ENCODE results near the gene UBN1.

The UBN1 gene

DNA sequence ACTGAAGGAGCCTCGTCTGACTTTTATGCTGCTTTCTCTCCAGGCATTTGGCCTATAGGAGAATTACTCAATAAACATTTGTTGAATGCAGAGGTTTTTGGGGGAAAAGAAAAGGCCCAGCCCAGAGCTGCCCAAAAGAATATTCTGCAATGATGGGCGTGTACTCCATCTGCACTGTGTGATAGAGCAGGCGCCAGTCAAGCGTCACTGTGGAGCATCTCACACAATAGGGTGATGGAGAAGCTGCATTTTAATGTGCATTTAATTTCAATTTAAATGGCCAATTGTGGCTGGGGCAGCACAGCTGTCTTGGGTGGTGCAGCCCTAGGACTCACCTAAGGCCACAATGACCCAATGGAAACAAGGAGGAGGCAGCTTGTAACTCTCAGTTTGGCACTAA is 20.8 kb upstream of the UBN1 start:
- TF ChIP-seq ZNF654 (tag by site-specific recombination; IDR thresholded peaks at IDR 0.05; ENCODE audit: low read depth) (no peak), ZNF114 (tag by site-specific recombination; IDR thresholded peaks at IDR 0.05) (no peak), SP3 (tag by site-specific recombination; IDR thresholded peaks at IDR 0.05) (no peak), ZNF76 (tag by site-specific recombination; IDR thresholded peaks at IDR 0.05; ENCODE audit: borderline replicate concordance, low read depth) (no peak), ZNF664 (tag by site-specific recombination; IDR thresholded peaks at IDR 0.05) (no peak), ZNF138 (tag by site-specific recombination; IDR thresholded peaks at IDR 0.05; ENCODE audit: borderline replicate concordance) (no peak), ZNF16 (tag by site-specific recombination; IDR thresholded peaks at IDR 0.05; ENCODE audit: low read depth) (no peak), WT1 (tag by site-specific recombination; IDR thresholded peaks at IDR 0.05) (no peak), HIC1 (tag by site-specific recombination; IDR thresholded peaks at IDR 0.05) (no peak), ZFP69B (tag by site-specific recombination; IDR thresholded peaks at IDR 0.05) (no peak), KLF1 (tag by site-specific recombination; IDR thresholded peaks at IDR 0.05) (no peak), ZNF544 (tag by site-specific recombination; IDR thresholded peaks at IDR 0.05) (no peak), ZNF510 (tag by site-specific recombination; IDR thresholded peaks at IDR 0.05; ENCODE audit: insufficient replicate concordance) (no peak), ZNF366 (tag by site-specific recombination; conservative IDR thresholded peaks at IDR 0.05) (no peak), ZNF112 (tag by site-specific recombination; IDR thresholded peaks at IDR 0.05) (no peak), ZSCAN18 (tag by site-specific recombination; IDR thresholded peaks at IDR 0.05) (no peak), HOXA7 (CRISPR knock-in tag; IDR thresholded peaks at IDR 0.05; ENCODE audit: borderline replicate concordance) (no peak), GLIS2 (tag by site-specific recombination; IDR thresholded peaks at IDR 0.05) (no peak), ZNF626 (tag by site-specific recombination; IDR thresholded peaks at IDR 0.05) (no peak)
- TF ChIP-seq, protein P1, sequence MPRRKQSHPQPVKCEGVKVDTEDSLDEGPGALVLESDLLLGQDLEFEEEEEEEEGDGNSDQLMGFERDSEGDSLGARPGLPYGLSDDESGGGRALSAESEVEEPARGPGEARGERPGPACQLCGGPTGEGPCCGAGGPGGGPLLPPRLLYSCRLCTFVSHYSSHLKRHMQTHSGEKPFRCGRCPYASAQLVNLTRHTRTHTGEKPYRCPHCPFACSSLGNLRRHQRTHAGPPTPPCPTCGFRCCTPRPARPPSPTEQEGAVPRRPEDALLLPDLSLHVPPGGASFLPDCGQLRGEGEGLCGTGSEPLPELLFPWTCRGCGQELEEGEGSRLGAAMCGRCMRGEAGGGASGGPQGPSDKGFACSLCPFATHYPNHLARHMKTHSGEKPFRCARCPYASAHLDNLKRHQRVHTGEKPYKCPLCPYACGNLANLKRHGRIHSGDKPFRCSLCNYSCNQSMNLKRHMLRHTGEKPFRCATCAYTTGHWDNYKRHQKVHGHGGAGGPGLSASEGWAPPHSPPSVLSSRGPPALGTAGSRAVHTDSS (tag by site-specific recombination; IDR thresholded peaks at IDR 0.05): no peak
- CTCF ChIA-PET: no interaction called here
- Histone ChIP-seq H3K4me1 (ENCODE audit: control insufficient read depth, insufficient read depth, low read length) (no peaks in the 10 kb centered on the region), H3K9me3 (ENCODE audit: control insufficient read depth, insufficient read depth, low read depth, low read length) (no peaks in the 10 kb centered on the region), H3K36me3 (ENCODE audit: control insufficient read depth in 2 of 2, insufficient read depth in 1 of 2, low read length in 2 of 2) (peaks cover 44 to 86% of the 10 kb centered on the region in 2 experiments), H3K4me3 (ENCODE audit: low read depth, low read length) (no peak overlapping the region), H3K27ac (ENCODE audit: extremely low read depth, low read depth, low read length) (no peak overlapping the region)
- POLR2A ChIA-PET: no interaction called here

- H3K4me3 ChIP-seq (ENCODE audit: low read depth, low read length): no peak overlapping the region
- no peaks in the 10 kb centered on the region for H3K9me3 ChIP-seq (ENCODE audit: control insufficient read depth, insufficient read depth, low read depth, low read length)
- no peaks in the 10 kb centered on the region for H3K4me1 ChIP-seq (ENCODE audit: control insufficient read depth, insufficient read depth, low read length)
- CTCF ChIA-PET: no interaction called here
- H3K27ac ChIP-seq (ENCODE audit: extremely low read depth, low read depth, low read length): no peak overlapping the region
- peaks cover 47 to 86% of the 10 kb centered on the region in 2 experiments for H3K36me3 ChIP-seq (ENCODE audit: control insufficient read depth in 2 of 2, insufficient read depth in 1 of 2, low read length in 2 of 2)
- TF ChIP-seq, protein P2, sequence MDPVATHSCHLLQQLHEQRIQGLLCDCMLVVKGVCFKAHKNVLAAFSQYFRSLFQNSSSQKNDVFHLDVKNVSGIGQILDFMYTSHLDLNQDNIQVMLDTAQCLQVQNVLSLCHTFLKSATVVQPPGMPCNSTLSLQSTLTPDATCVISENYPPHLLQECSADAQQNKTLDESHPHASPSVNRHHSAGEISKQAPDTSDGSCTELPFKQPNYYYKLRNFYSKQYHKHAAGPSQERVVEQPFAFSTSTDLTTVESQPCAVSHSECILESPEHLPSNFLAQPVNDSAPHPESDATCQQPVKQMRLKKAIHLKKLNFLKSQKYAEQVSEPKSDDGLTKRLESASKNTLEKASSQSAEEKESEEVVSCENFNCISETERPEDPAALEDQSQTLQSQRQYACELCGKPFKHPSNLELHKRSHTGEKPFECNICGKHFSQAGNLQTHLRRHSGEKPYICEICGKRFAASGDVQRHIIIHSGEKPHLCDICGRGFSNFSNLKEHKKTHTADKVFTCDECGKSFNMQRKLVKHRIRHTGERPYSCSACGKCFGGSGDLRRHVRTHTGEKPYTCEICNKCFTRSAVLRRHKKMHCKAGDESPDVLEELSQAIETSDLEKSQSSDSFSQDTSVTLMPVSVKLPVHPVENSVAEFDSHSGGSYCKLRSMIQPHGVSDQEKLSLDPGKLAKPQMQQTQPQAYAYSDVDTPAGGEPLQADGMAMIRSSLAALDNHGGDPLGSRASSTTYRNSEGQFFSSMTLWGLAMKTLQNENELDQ (tag by site-specific recombination; IDR thresholded peaks at IDR 0.05; ENCODE audit: low read depth): no peak
- POLR2A ChIA-PET: no interaction called here
Measured at GRCh38 chr16:4826980-4827379, 20.3 kb upstream of the UBN1 start.

Measured in HEK293 (cell line).